Adipocyte (in vitro differentiated cells): ENCODE results near the gene TCF7.

Experiments used
- DNase-seq: peaks from one replicate; pipeline ENCODE4 v3.0.0-alpha.2; 2015; ENCODE audit warnings: low read depth
- H3K27me3 ChIP-seq: replicated peaks from 2 replicates; pipeline ENCODE4 v1.7.0; 2013; ENCODE audit warnings: mild to moderate bottlenecking, low read length, moderate library complexity; ENCODE audit not compliant: control insufficient read depth, insufficient read depth
- H3K36me3 ChIP-seq: 2 replicates; pipeline ENCODE4 v1.7.0; 2013; ENCODE audit warnings: low read length, mild to moderate bottlenecking, moderate library complexity; ENCODE audit not compliant: control insufficient read depth, insufficient read depth, severe bottlenecking
- H3K4me1 ChIP-seq: 2 replicates; pipeline ENCODE4 v1.7.0; 2013; ENCODE audit warnings: mild to moderate bottlenecking, low read length, moderate library complexity; ENCODE audit not compliant: control insufficient read depth, insufficient read depth
- H3K4me3 ChIP-seq: 2 replicates; pipeline ENCODE4 v1.7.0; 2013; ENCODE audit warnings: mild to moderate bottlenecking, low read length, moderate library complexity
- H3K9ac ChIP-seq: 2 replicates; pipeline ENCODE4 v1.7.0; 2013; ENCODE audit warnings: mild to moderate bottlenecking, low read length, moderate library complexity
- H3K9me3 ChIP-seq: 2 replicates; pipeline ENCODE4 v1.7.0; 2013; ENCODE audit warnings: mild to moderate bottlenecking, low read length, moderate library complexity; ENCODE audit not compliant: control insufficient read depth

The TCF7 gene

GRCh38 chr5:134127988-134128647 is 13.6 kb downstream of the TCF7 start:
- Histone ChIP-seq H3K36me3 (peaks cover 13% of the 10 kb centered on the region), H3K9ac (no peak overlapping the region), H3K27me3 (no peaks in the 10 kb centered on the region), H3K4me1 (peaks cover 23% of the 10 kb centered on the region), H3K9me3 (no peaks in the 10 kb centered on the region), H3K4me3 (no peak overlapping the region)
- DNase-seq: no peak

GRCh38 chr5:134128648-134128995 is 14.1 kb downstream of the TCF7 start:
- DNase-seq: no peak
- H3K4me1 ChIP-seq: peaks cover 23% of the 10 kb centered on the region
- no peak overlapping the region for H3K9ac ChIP-seq
- no peaks in the 10 kb centered on the region for H3K9me3 ChIP-seq
- no peaks in the 10 kb centered on the region for H3K27me3 ChIP-seq
- H3K36me3 ChIP-seq: peaks cover 13% of the 10 kb centered on the region
- H3K4me3 ChIP-seq: no peak overlapping the region

- no peak overlapping the region for H3K9ac ChIP-seq
- no peaks in the 10 kb centered on the region for H3K9me3 ChIP-seq
- no peak overlapping the region for H3K4me3 ChIP-seq
- no peak for DNase-seq
- H3K36me3 ChIP-seq: peaks cover 20% of the 10 kb centered on the region
- H3K4me1 ChIP-seq: peaks cover 15% of the 10 kb centered on the region
- no peaks in the 10 kb centered on the region for H3K27me3 ChIP-seq
These were observed 15.1 kb downstream of the TCF7 start for GRCh38 chr5:134129411-134130238.

- Histone ChIP-seq H3K4me1 (peaks cover 7% of the 10 kb centered on the region), H3K27me3 (no peaks in the 10 kb centered on the region), H3K36me3 (peaks cover 24% of the 10 kb centered on the region)
These were observed 15.9 kb downstream of the TCF7 start for GRCh38 chr5:134130239-134130945.

GRCh38 chr5:134131165-134131564 is 16.7 kb downstream of the TCF7 start:
- Histone ChIP-seq H3K4me1 (no peaks in the 10 kb centered on the region), H3K36me3 (peaks cover 29% of the 10 kb centered on the region), H3K9me3 (no peaks in the 10 kb centered on the region), H3K4me3 (no peak overlapping the region), H3K9ac (no peak overlapping the region), H3K27me3 (no peaks in the 10 kb centered on the region)
- DNase-seq: no peak

More at GRCh38 chr5:134130239-134130945, 15.9 kb downstream of the TCF7 start:
- H3K4me3 ChIP-seq: no peak overlapping the region
- no peak overlapping the region for H3K9ac ChIP-seq
- H3K9me3 ChIP-seq: no peaks in the 10 kb centered on the region
- no peak for DNase-seq

GRCh38 chr5:134131578-134132350 is 17.3 kb downstream of the TCF7 start:
- peaks cover 35% of the 10 kb centered on the region for H3K36me3 ChIP-seq
- H3K9ac ChIP-seq: no peak overlapping the region
- H3K4me3 ChIP-seq: no peak overlapping the region
- H3K9me3 ChIP-seq: no peaks in the 10 kb centered on the region
- no peaks in the 10 kb centered on the region for H3K4me1 ChIP-seq
- H3K27me3 ChIP-seq: no peaks in the 10 kb centered on the region
- DNase-seq: no peak

GRCh38 chr5:134132372-134133187 is 18.1 kb downstream of the TCF7 start:
- no peak overlapping the region for H3K4me3 ChIP-seq
- no peak for DNase-seq
- no peaks in the 10 kb centered on the region for H3K27me3 ChIP-seq
- H3K9ac ChIP-seq: no peak overlapping the region
- peaks cover 37% of the 10 kb centered on the region for H3K36me3 ChIP-seq
- H3K4me1 ChIP-seq: no peaks in the 10 kb centered on the region
- no peaks in the 10 kb centered on the region for H3K9me3 ChIP-seq

- no peak overlapping the region for H3K4me3 ChIP-seq
- no peaks in the 10 kb centered on the region for H3K4me1 ChIP-seq
- H3K36me3 ChIP-seq: peaks cover 37% of the 10 kb centered on the region
- no peak overlapping the region for H3K9ac ChIP-seq
- no peaks in the 10 kb centered on the region for H3K27me3 ChIP-seq
- no peaks in the 10 kb centered on the region for H3K9me3 ChIP-seq
- no peak for DNase-seq
These were observed 18.9 kb downstream of the TCF7 start for GRCh38 chr5:134133188-134133994.

GRCh38 chr5:134133995-134134541 is 19.6 kb downstream of the TCF7 start:
- peaks cover 37% of the 10 kb centered on the region for H3K36me3 ChIP-seq
- peaks cover 2% of the 10 kb centered on the region for H3K4me1 ChIP-seq

More at GRCh38 chr5:134133995-134134541, 19.6 kb downstream of the TCF7 start:
- H3K9me3 ChIP-seq: no peaks in the 10 kb centered on the region
- no peaks in the 10 kb centered on the region for H3K27me3 ChIP-seq
- H3K4me3 ChIP-seq: no peak overlapping the region
- no peak overlapping the region for H3K9ac ChIP-seq
- no peak for DNase-seq
